GM12865 (cell line): ENCODE measurements around the gene TSPO.
A peak's percentile ranks its signal among the peaks of the same experiment; 100 is the strongest.

Experiments used
- DNase-seq: peaks from one replicate; pipeline ENCODE4 v3.0.0; 2010; ENCODE audit warnings: low read depth
- H3K4me3 ChIP-seq: 2 replicates; pipeline ENCODE4 v1.5.1; 2011; ENCODE audit warnings: mild to moderate bottlenecking, low read depth, low read length, control low read depth
- TF ChIP-seq, protein P1 (sequence below): IDR thresholded peaks from 2 replicates; pipeline ENCODE4 v1.5.1; 2011; ENCODE audit warnings: low read length, control low read depth, low read depth, inconsistent platforms; ENCODE audit not compliant: insufficient read depth; ENCODE audit errors: missing control alignments

Gene TSPO

DNA sequence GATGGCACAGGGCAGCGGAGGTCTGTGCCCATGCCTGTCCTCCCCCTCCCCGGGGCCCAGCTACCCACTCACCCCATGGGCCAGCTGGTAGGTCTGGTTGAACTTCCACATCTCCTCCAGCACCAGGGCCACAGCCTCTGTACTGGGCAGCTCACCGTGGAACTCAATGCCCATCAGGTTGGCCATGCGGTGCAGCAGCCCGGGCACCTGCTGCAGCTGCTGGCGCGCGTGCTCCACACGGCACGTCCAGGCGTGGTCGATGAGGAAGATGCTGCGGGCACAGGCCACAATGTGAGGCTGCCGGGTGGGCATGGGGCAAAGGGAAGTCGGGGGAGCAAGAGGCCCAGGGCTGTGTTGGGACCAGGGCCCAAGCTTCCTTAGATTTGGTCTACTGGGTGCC, 29.3 kb downstream of the TSPO start:
- H3K4me3 ChIP-seq: no peak overlapping the region
- DNase-seq: no peak
- TF ChIP-seq, protein P1, sequence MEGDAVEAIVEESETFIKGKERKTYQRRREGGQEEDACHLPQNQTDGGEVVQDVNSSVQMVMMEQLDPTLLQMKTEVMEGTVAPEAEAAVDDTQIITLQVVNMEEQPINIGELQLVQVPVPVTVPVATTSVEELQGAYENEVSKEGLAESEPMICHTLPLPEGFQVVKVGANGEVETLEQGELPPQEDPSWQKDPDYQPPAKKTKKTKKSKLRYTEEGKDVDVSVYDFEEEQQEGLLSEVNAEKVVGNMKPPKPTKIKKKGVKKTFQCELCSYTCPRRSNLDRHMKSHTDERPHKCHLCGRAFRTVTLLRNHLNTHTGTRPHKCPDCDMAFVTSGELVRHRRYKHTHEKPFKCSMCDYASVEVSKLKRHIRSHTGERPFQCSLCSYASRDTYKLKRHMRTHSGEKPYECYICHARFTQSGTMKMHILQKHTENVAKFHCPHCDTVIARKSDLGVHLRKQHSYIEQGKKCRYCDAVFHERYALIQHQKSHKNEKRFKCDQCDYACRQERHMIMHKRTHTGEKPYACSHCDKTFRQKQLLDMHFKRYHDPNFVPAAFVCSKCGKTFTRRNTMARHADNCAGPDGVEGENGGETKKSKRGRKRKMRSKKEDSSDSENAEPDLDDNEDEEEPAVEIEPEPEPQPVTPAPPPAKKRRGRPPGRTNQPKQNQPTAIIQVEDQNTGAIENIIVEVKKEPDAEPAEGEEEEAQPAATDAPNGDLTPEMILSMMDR: no peak

DNA sequence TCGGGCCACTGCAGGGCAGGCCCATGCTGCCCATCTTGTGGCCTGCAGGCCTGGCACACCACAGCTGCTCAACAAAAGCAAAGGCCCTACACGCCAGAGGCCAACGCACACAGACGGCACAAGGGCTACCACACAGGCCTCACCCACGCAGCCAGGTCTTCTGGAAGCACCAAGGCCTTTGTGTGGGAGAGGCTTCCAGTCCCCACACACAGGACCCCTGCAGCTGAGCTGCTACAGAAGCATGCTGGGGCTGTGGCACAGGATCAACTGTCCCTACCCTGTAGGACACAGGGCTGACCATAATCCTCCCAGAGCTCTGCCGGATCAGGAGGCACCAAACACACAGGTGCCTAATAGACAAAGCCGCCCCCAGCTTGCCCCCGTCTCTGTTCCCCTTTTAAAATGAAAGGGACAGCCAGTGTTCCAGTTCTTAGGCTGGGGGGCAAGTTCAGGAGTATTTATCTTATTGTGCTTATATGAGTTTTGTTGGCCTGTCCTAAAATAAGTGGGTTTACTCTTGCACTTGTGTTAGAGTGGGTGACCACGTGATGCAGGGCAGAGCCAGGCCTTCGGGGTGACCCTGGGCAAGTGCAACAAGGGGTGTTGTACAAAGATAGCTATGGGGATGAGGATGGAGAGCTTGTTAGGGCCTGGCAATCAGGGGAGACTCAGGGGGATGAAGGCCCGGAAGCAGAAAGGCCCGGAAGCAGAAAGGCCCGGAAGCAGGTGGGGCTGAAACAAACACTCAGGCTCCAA, 30.1 kb downstream of the TSPO start:
- no peak for DNase-seq
- H3K4me3 ChIP-seq: no peak overlapping the region
- TF ChIP-seq, protein P1: no peak

DNA sequence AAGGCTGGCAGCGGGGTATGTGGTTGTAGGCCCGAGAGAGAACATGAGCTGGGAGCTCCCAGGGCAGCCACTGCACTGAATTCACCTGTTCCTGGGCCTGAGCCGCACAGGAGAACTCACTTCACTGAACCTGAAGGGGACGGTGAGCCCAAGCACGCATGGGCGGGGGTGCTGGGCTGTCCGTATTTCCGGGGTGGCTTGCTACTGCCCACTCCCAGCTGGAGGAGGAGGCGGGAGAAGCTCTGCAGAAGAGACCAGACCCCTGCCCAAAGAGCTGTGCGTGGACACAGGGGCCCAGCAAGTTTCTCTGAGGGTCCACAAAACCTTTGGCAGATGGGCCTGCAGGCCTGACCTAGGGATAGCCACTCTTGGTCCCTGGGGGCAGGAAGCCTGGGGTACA, 30.8 kb downstream of the TSPO start:
- TF ChIP-seq, protein P1: no peak
- H3K4me3 ChIP-seq: no peak overlapping the region
- DNase-seq: no peak

DNA sequence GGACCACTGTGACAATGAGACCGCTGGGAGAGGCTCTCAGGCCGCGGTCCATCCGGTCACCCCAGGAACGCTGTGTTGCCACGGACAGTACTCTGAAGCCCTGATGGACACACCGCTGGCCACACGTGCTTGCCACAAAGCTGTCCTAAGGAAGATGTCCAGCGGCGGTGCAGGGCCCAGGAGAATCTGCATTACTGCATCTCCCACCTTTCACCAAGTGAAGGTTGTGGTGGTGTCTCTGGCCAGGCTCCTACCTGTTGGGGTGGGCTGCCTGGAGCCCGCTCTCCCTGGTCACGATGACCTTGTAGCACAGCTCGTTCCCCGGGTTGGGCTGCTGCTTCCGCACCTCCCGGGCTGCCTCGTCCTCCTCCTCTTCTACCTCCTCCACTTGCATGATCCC, 31.4 kb downstream of the TSPO start:
- TF ChIP-seq, protein P1: no peak
- no peak for DNase-seq
- no peak overlapping the region for H3K4me3 ChIP-seq

DNA sequence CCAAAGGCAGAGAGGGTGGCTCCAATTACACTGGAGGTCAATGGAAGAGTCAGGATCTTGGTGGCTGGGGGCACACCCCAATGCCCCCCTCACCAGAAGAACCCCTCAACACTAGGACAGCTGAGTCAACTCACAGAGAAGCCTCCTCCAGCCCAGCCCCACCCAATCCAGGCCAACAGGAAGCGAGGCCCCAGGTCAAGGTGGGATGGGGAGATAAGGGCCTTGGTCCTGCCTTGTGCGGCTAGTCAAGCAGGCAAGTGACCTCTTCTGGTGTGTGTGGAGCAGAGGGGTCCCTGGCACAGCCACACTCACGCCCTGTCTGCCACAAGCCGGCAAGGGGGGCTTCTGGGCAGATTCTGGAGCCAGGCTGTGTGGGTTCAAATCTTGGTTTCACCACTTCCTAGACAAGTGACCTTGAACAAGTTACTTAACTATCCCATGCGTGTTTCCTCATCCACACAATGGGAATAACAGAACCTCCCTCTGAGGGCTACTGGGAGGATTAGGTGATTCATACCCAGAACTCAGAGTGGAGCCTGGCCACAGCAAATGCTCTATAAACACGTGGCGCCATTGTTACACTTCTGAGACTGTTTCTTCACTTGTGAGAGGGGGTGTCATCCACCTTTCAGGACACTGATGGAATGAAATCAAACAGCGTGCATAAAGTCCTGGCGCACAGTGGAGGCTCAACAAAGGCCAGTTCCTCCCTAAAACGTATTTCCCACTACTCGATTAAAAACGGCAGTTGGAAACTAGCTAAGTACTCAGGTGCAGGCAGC, 32.3 kb downstream of the TSPO start:
- no peak for DNase-seq
- no peak overlapping the region for H3K4me3 ChIP-seq
- TF ChIP-seq, protein P1: no peak

DNA sequence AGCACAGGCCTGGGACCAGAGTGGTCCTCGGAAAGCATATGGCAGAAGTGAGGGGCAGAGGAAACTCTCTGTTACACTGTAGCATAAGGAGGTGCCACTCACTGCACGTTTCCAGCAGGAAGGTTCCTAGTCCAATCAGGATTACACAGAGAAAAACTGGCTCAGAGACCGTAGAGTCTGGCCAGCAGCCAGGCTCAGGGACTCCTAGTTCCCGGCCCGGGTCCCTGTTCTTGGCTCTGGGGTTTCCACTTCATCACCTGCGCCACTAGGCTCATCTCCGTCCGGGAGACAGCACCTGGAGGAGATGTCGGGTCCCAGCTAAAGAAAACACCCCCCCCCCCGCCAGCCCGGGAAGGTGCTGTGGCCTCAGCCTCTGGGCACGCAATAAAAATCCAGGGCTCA, 34.5 kb downstream of the TSPO start:
- TF ChIP-seq, protein P1: no peak
- H3K4me3 ChIP-seq: peak overlapping the region; percentile 83
- peak; percentile 18 for DNase-seq
